H9 (cell line): ENCODE measurements around the gene CDKL5. TPM values are rescaled to one million over a fixed set of nuclear protein-coding genes. Genes with fewer than 3 reads are reported as not detected.

Experiments
- DNase-seq: peaks from one replicate; pipeline ENCODE4 v3.0.0-alpha.2; 2017
- H2AFZ ChIP-seq: one replicate; pipeline ENCODE4 v1.6.1; 2013; ENCODE audit warnings: mild to moderate bottlenecking, low read length, control low read depth, moderate library complexity
- H2AK5ac ChIP-seq: 2 replicates; pipeline ENCODE4 v1.6.1; 2013; ENCODE audit warnings: low read length, control low read depth, mixed read lengths; ENCODE audit not compliant: insufficient read length
- H2BK120ac ChIP-seq: one replicate; pipeline ENCODE4 v1.6.1; 2013; ENCODE audit warnings: low read depth, mild to moderate bottlenecking, low read length, control low read depth, inconsistent platforms; ENCODE audit not compliant: poor library complexity, severe bottlenecking
- H2BK12ac ChIP-seq: 2 replicates; pipeline ENCODE4 v1.6.1; 2013; ENCODE audit warnings: low read length, control low read depth, mixed read lengths, low read depth; ENCODE audit not compliant: insufficient read length
- H2BK15ac ChIP-seq: 2 replicates; pipeline ENCODE4 v1.6.1; 2013; ENCODE audit warnings: low read depth, low read length, control low read depth
- H2BK20ac ChIP-seq: one replicate; pipeline ENCODE4 v1.6.1; 2013; ENCODE audit warnings: low read depth, mild to moderate bottlenecking, low read length, control low read depth, inconsistent platforms; ENCODE audit not compliant: poor library complexity, severe bottlenecking
- H2BK5ac ChIP-seq: 2 replicates; pipeline ENCODE4 v1.6.1; 2013; ENCODE audit warnings: low read length, control low read depth, mixed read lengths; ENCODE audit not compliant: insufficient read length
- H3K14ac ChIP-seq: 2 replicates; pipeline ENCODE4 v1.6.1; 2013; ENCODE audit warnings: low read length, control low read depth; ENCODE audit not compliant: insufficient read depth
- H3K18ac ChIP-seq: 2 replicates; pipeline ENCODE4 v1.6.1; 2013; ENCODE audit warnings: low read depth, mild to moderate bottlenecking, mixed read lengths, low read length, control low read depth; ENCODE audit not compliant: insufficient read length
- H3K23ac ChIP-seq: 2 replicates; pipeline ENCODE4 v1.6.1; 2013; ENCODE audit warnings: low read length, control low read depth, mixed read lengths, low read depth; ENCODE audit not compliant: insufficient read length
- H3K23me2 ChIP-seq: 2 replicates; pipeline ENCODE4 v1.6.1; 2013; ENCODE audit warnings: low read depth, mild to moderate bottlenecking, mixed read lengths, low read length, control low read depth; ENCODE audit not compliant: insufficient read length, poor library complexity, severe bottlenecking
- H3K27ac ChIP-seq: 2 replicates; pipeline ENCODE4 v1.5.1; 2013; ENCODE audit warnings: low read length, control low read depth, mixed read lengths, low read depth; ENCODE audit not compliant: insufficient read length
- H3K27me3 ChIP-seq: 2 replicates; pipeline ENCODE4 v1.6.1; 2013; ENCODE audit warnings: low read length, control low read depth, inconsistent platforms; ENCODE audit not compliant: insufficient read depth
- H3K4ac ChIP-seq: 2 replicates; pipeline ENCODE4 v1.6.1; 2013; ENCODE audit warnings: low read depth, mild to moderate bottlenecking, control low read depth, inconsistent platforms, low read length, moderate library complexity
- H3K4me1 ChIP-seq: 2 replicates; pipeline ENCODE4 v1.6.1; 2013; ENCODE audit warnings: low read length, control low read depth, inconsistent platforms; ENCODE audit not compliant: insufficient read depth
- H3K4me2 ChIP-seq: 2 replicates; pipeline ENCODE4 v1.6.1; 2013; ENCODE audit warnings: low read length, control low read depth, mixed read lengths; ENCODE audit not compliant: insufficient read length, insufficient read depth
- H3K56ac ChIP-seq: 2 replicates; pipeline ENCODE4 v1.6.1; 2013; ENCODE audit warnings: low read depth, mild to moderate bottlenecking, mixed read lengths, low read length, control low read depth; ENCODE audit not compliant: insufficient read length
- H3K79me1 ChIP-seq: 2 replicates; pipeline ENCODE4 v1.6.1; 2013; ENCODE audit warnings: low read depth, mild to moderate bottlenecking, moderate library complexity, low read length, control low read depth, inconsistent platforms; ENCODE audit not compliant: insufficient read depth, poor library complexity, severe bottlenecking
- H3K79me2 ChIP-seq: 2 replicates; pipeline ENCODE4 v1.6.1; 2013; ENCODE audit warnings: low read length, control low read depth, inconsistent platforms; ENCODE audit not compliant: insufficient read depth
- H3K9ac ChIP-seq: 2 replicates; pipeline ENCODE4 v1.6.1; 2013; ENCODE audit warnings: low read length, control low read depth, mixed read lengths; ENCODE audit not compliant: insufficient read length; ENCODE audit errors: extremely low read depth
- H3K9me3 ChIP-seq: one replicate; pipeline ENCODE4 v1.6.1; 2013; ENCODE audit warnings: low read depth, low read length, inconsistent platforms; ENCODE audit not compliant: control insufficient read depth
- H3T11ph ChIP-seq: one replicate; pipeline ENCODE4 v1.6.1; 2013; ENCODE audit warnings: mild to moderate bottlenecking, low read length, control low read depth, inconsistent platforms
- H4K20me1 ChIP-seq: one replicate; pipeline ENCODE4 v1.6.1; 2013; ENCODE audit not compliant: control insufficient read depth, insufficient read length, insufficient read depth
- H4K5ac ChIP-seq: 2 replicates; pipeline ENCODE4 v1.6.1; 2013; ENCODE audit warnings: low read depth, mild to moderate bottlenecking, mixed read lengths, low read length, control low read depth; ENCODE audit not compliant: insufficient read length
- H4K8ac ChIP-seq: replicated peaks from 2 replicates; pipeline ENCODE4 v1.6.1; 2013; ENCODE audit warnings: low read length, control low read depth, mixed read lengths, low read depth; ENCODE audit not compliant: insufficient read length
- H4K91ac ChIP-seq: 2 replicates; pipeline ENCODE4 v1.6.1; 2013; ENCODE audit warnings: low read depth, mild to moderate bottlenecking, moderate library complexity, mixed read lengths, low read length, control low read depth; ENCODE audit not compliant: insufficient read length
- H3K27ac Mint-ChIP-seq, 3 experiments: 2 replicates in 2 of 3; 3 replicates in 1 of 3; pipeline ENCODE4 v1.8.0; 2020 to 2021; ENCODE audit warnings: mixed read lengths in 3 of 3, mild to moderate bottlenecking in 1 of 3, moderate library complexity in 1 of 3
- H3K27me3 Mint-ChIP-seq: 2 replicates; pipeline ENCODE4 v1.8.0; 2021; ENCODE audit warnings: low read depth, mild to moderate bottlenecking, moderate library complexity, mixed read lengths
- H3K36me3 Mint-ChIP-seq, 3 experiments: 2 replicates in 2 of 3; 3 replicates in 1 of 3; pipeline ENCODE4 v1.8.0; 2020 to 2021; ENCODE audit warnings: low read depth in 3 of 3, mixed read lengths in 3 of 3; ENCODE audit not compliant: insufficient read depth in 1 of 3
- H3K4me1 Mint-ChIP-seq, 2 experiments: 2 replicates each; pipeline ENCODE4 v1.8.0; 2020; ENCODE audit warnings: mixed read lengths in 2 of 2
- H3K4me3 Mint-ChIP-seq, 2 experiments: 2 replicates in 1 of 2; 3 replicates in 1 of 2; pipeline ENCODE4 v1.8.0; 2020 to 2021; ENCODE audit warnings: mild to moderate bottlenecking in 2 of 2, mixed read lengths in 2 of 2, moderate library complexity in 1 of 2
- H3K9me3 Mint-ChIP-seq, 2 experiments: 2 replicates in 1 of 2; 3 replicates in 1 of 2; pipeline ENCODE4 v1.8.0; 2020; ENCODE audit warnings: mild to moderate bottlenecking in 2 of 2, mixed read lengths in 2 of 2, moderate library complexity in 1 of 2
- CTCF ChIP-seq: fragments of 200-600 bp; sonication (generic); conservative IDR thresholded peaks from 3 replicates; pipeline ENCODE4 v1.8.0; 2021; ENCODE audit warnings: antibody characterized with exemption, mild to moderate bottlenecking
- WGBS: extraction: QIAGEN DNeasy Blood & Tissue Kit; methylation state at CpG from one replicate; pipeline ENCODE4 v1.1.7; 2013; ENCODE audit warnings: missing lambda C conversion rate, low lambda C conversion rate, mixed read lengths; ENCODE audit not compliant: insufficient read length; ENCODE audit errors: extremely low coverage; 5-methylcytosine and 5-hydroxymethylcytosine counted together
- total RNA-seq: library from RNA; stranded (reverse); gene quantifications from 2 replicates; pipeline ENCODE4 v1.2.1, GENCODE V29; 2021

CDKL5 gene
- total RNA-seq, 1 experiment from 2014 or later: 19.5 TPM

- Histone ChIP-seq H3K27ac (no peak overlapping the region), H3K23ac (no peak overlapping the region), H3K27me3 (no peaks in the 10 kb centered on the region), H4K91ac (no peak overlapping the region), H2BK12ac (no peak overlapping the region), H3K79me1 (no peaks in the 10 kb centered on the region), H2BK120ac (no peak overlapping the region), H3T11ph (no peak overlapping the region), H4K20me1 (no peaks in the 10 kb centered on the region), H2BK5ac (no peak overlapping the region), H3K4me2 (no peak overlapping the region), H4K5ac (no peak overlapping the region), H3K4ac (no peak overlapping the region), H3K23me2 (no peaks in the 10 kb centered on the region), H4K8ac (no peak overlapping the region), H2AFZ (no peak overlapping the region), H3K14ac (no peak overlapping the region), H3K9me3 (peaks cover 20% of the 10 kb centered on the region), H2BK15ac (no peak overlapping the region), H3K79me2 (no peaks in the 10 kb centered on the region), H2AK5ac (no peak overlapping the region), H3K4me1 (no peaks in the 10 kb centered on the region), H3K56ac (no peak overlapping the region), H3K18ac (no peak overlapping the region), H2BK20ac (no peak overlapping the region), H3K9ac (no peak overlapping the region)
- no peak for TF ChIP-seq CTCF
- no CpG with 5 or more reads among the region's 5 CpGs for whole genome bisulfite sequencing
- Mint-ChIP-seq H3K4me1 (peaks cover 2 to 7% of the 10 kb centered on the region in 2 experiments; a peak in 3 of 4 replicates), H3K36me3 (peaks cover 0 to 5% (median 0%) of the 10 kb centered on the region in 3 experiments; a peak in 3 of 7 replicates), H3K27me3 (no peaks in the 10 kb centered on the region), H3K27ac (no peak overlapping the region), H3K4me3 (no peak overlapping the region), H3K9me3 (peaks cover 58 to 68% of the 10 kb centered on the region in 2 experiments)
- no peak for DNase-seq
These were observed 3.1 kb upstream of the CDKL5 start for GRCh38 chrX:18422325-18422724.
